ENCODE measurements around the gene FIBP.

The FIBP gene

GRCh38 chr11:65890324-65891218, 2.3 kb upstream of the FIBP start, which contains the start of gene CCDC85B:
TSS of gene CCDC85B (plus strand) at chr11:65890673. CDS start at chr11:65890784, 111 bp downstream.
- DNase-seq (ENCODE audit: low spot score), result peak; percentile 94

- DNase-seq (ENCODE audit: low spot score), result no peak
Observed at GRCh38 chr11:65887723-65888162, 528 bp downstream of the FIBP start.

GRCh38 chr11:65886826-65887722, 1.2 kb downstream of the FIBP start:
- no peak for DNase-seq (ENCODE audit: low spot score)

GRCh38 chr11:65885808-65886536, 2.3 kb downstream of the FIBP start:
- DNase-seq (ENCODE audit: low spot score), result no peak

GRCh38 chr11:65885231-65885630, 3.0 kb downstream of the FIBP start:
- no peak for DNase-seq (ENCODE audit: low spot score)

- peak; percentile 92 for DNase-seq (ENCODE audit: low spot score)
Observed at GRCh38 chr11:65884716-65885092, 3.6 kb downstream of the FIBP start.

- no peak for DNase-seq (ENCODE audit: low spot score)
Observed at GRCh38 chr11:65883786-65884715, 4.2 kb downstream of the FIBP start.

- DNase-seq (ENCODE audit: low spot score), result no peak
Observed at GRCh38 chr11:65883058-65883761, 5.1 kb downstream of the FIBP start.

- no peak for DNase-seq (ENCODE audit: low spot score)
Observed at GRCh38 chr11:65882120-65883057, 5.9 kb downstream of the FIBP start.

- DNase-seq (ENCODE audit: low spot score), result no peak
Observed at GRCh38 chr11:65880844-65881421, 7.3 kb downstream of the FIBP start.

GRCh38 chr11:65880027-65880426, 8.2 kb downstream of the FIBP start:
- no peak for DNase-seq (ENCODE audit: low spot score)

- DNase-seq (ENCODE audit: low spot score), result no peak
Observed at GRCh38 chr11:65879617-65880016, 8.7 kb downstream of the FIBP start, which contains the start of gene CTSW. TSS of gene CTSW (plus strand) at chr11:65879837. CDS start at chr11:65879855, 18 bp downstream.

GRCh38 chr11:65873318-65874156, 14.7 kb downstream of the FIBP start:
- peak; percentile 95 for DNase-seq (ENCODE audit: low spot score)

- DNase-seq (ENCODE audit: low spot score), result no peak
Observed at GRCh38 chr11:65872586-65873317, 15.5 kb downstream of the FIBP start, which contains the start of gene EFEMP2. TSS of gene EFEMP2 (minus strand) at chr11:65872800. CDS start at chr11:65872354, 446 bp downstream.

- no peak for DNase-seq (ENCODE audit: low spot score)
Observed at GRCh38 chr11:65871811-65872548, 16.3 kb downstream of the FIBP start.

Data from HuH-7.5 (cell line).